Stimulated activated CD8-positive, alpha-beta memory T cell treated with anti-CD3 and anti-CD28 coated beads, Interleukin-15, amount 100 ng/mL, for 4 hours (primary cell): ENCODE results near the gene NFIC.
"Not testable (repeated sequence)": the region's sequence is repeated elsewhere in the genome, so short reads cannot be mapped to it uniquely, and the experiment has no call there.

Experiments used
- DNase-seq, 2 donors: peaks; one replicate each; pipeline ENCODE4 v3.0.0-alpha.2; 2020; ENCODE audit warnings: low read depth in 2 of 2

The NFIC gene

GRCh38 chr19:3420909-3421619 is 54.7 kb downstream of the NFIC start:
- DNase-seq = no peak

- not testable (repeated sequence) for DNase-seq
These were observed 55.3 kb downstream of the NFIC start for GRCh38 chr19:3421656-3422055.

- DNase-seq = no peak
These were observed 56.9 kb downstream of the NFIC start for GRCh38 chr19:3423183-3423829.

- DNase-seq = no peak
These were observed 60.0 kb downstream of the NFIC start for GRCh38 chr19:3426433-3426832.

GRCh38 chr19:3430366-3430680 is 63.9 kb downstream of the NFIC start:
- DNase-seq = not testable (repeated sequence)

- DNase-seq = no peak
These were observed 65.5 kb downstream of the NFIC start for GRCh38 chr19:3431760-3432397.

- no peak for DNase-seq
These were observed 66.9 kb downstream of the NFIC start for GRCh38 chr19:3433313-3433712.

GRCh38 chr19:3433805-3434540 is 67.6 kb downstream of the NFIC start:
- no peak for DNase-seq

- DNase-seq = peak; percentile 89 to 93
These were observed 68.5 kb downstream of the NFIC start for GRCh38 chr19:3434630-3435553.

GRCh38 chr19:3440082-3440481 is 73.7 kb downstream of the NFIC start:
- DNase-seq = peak; percentile 8 to 14

- no peak for DNase-seq
These were observed 75.0 kb downstream of the NFIC start for GRCh38 chr19:3441089-3441985.

- no peak for DNase-seq
These were observed 75.6 kb downstream of the NFIC start for GRCh38 chr19:3441986-3442329.

GRCh38 chr19:3442487-3443071 is 76.2 kb downstream of the NFIC start:
- no peak for DNase-seq

GRCh38 chr19:3443840-3444694 is 77.7 kb downstream of the NFIC start:
- no peak for DNase-seq

- DNase-seq = no peak
These were observed 78.4 kb downstream of the NFIC start for GRCh38 chr19:3444695-3445234.

GRCh38 chr19:3446657-3447056 is 80.3 kb downstream of the NFIC start:
- DNase-seq = not testable (repeated sequence)

- DNase-seq = no peak
These were observed 82.4 kb downstream of the NFIC start for GRCh38 chr19:3448616-3449334.

GRCh38 chr19:3450796-3451411 is 84.5 kb downstream of the NFIC start:
- no peak for DNase-seq
